ENCODE results near the gene SLC37A1.

SLC37A1 gene

GRCh38 chr21:42580076-42580792, 66.6 kb downstream of the SLC37A1 start:
- no peak for DNase-seq

DNA sequence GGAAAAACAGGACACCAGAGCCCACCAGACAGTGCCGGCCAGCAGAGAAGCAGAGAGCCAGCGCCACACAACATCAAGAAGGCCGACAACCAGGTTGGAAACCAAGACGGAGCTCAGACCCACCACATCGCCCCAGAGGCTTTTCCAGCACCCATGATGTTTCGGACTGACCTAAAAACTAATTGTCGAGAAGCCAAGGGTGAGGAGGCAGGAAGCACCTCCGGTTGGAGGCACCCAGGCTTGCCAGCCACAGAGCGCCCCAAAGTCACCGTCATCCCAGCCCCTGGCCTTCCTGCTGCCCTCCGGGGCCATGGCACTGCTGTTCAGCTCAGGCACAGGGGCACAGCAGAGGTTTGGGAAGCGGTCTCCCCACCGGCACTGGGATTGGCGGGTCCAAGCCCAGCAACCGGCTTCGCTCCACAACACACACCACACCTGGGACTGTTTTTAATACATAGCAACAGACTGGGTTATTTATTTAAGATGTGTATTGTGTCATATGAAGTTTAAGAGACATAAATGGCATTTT, 67.2 kb downstream of the SLC37A1 start:
- DNase-seq: no peak

- DNase-seq: no peak
Measured at GRCh38 chr21:42581336-42581992, 67.8 kb downstream of the SLC37A1 start.

DNA sequence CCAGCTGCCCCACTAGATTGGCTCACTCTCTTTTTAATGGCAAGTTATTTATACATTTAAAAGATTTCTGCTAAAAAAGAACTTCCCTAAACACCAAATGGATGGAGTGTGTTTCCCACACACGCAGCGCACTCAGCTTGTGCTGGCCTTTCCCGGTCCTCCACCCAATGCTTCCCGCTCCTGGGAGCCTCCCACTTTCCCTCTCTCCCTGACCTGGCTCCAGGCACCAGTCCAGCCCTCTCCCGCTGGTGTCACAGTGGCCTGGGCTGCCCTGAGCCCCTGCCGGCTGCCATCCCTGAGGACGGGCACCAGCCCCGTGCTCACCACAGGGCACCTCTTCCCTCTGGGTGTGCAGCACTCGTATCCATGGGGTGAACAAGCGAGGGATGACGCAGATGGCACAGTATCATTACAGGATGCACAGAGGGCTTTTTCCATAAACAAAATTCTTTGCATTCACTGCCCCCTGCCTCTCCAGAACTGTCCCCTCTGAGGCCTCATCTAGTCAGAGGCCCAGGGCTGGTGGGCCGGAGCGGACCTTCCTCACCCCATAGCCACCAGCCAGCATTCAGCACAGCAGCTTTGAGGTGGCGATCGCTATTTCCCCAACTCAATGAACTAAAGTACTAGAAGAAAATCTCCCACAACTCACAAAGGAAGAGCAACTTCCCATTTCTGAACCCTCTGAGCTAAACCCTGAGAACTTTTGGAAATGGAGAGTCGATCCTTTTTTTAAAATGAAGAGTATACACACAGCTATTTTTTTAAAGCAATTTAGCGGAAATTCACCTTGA, 68.5 kb downstream of the SLC37A1 start:
- DNase-seq: no peak

- no peak for DNase-seq
Measured at GRCh38 chr21:42582787-42583476, 69.3 kb downstream of the SLC37A1 start.

DNA sequence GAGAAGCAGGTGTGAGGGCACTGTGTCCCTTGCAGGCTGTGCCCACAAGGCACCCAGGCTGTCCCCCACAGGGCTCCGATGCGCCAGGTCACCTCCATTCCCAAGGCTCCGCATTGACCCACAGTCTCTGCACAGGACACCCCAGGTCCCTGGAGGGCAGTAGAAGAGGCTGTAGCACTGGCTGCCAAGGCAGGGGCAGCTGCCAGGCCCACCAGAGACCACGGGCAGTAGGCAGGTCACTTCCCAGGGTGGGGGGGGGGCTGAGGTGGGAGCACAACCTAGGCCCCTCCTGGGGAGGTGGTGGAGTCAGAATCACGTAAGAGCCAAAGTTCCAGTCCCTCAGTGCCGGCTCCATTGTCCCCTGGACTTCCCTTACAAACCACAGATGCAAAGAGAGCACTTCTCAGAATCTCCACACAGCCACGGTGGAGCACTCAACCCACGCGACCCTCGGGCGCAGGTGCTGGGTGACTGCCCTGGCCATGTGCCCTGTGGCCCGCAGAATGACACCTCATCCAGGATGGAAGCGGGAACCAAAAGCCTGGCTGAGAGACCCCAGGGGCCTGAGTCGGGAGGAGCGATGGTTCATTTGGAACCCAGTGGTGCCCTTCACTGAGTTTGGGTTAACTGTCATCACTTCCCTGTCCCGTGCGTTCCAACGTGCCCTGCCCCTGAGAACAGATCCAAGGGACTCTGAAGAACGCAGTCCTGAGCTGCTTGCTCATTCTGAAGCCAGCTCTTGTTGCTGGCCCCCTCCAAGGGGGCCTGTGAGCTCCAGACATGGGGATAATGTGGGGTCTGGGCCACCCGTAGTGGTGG, 70.0 kb downstream of the SLC37A1 start:
- DNase-seq: no peak

- no peak for DNase-seq
Measured at GRCh38 chr21:42584296-42584641, 70.6 kb downstream of the SLC37A1 start.

- DNase-seq: no peak
Measured at GRCh38 chr21:42585881-42586280, 72.2 kb downstream of the SLC37A1 start.

GRCh38 chr21:42586406-42586805, 72.8 kb downstream of the SLC37A1 start:
- DNase-seq: no peak

DNA sequence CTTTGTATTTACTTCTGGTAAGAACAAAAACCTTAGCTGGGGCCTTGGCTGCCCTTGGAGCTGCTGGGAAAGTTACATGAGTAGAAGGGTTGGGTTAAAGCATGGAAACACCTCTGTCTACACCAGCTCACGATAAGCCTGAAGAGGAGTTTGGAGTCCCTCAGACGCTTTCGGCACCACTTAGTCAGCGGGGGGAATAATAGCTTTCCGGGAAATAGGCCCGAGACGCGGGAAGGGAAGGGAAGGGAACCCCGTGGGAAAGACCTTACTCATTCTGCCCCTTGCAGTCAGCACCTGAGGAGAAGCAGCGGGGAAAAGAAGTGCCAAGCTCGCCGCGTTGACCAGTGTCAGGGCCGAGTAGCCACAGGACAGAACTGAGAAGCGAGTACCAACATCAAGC, 73.4 kb downstream of the SLC37A1 start:
- DNase-seq: no peak

GRCh38 chr21:42590431-42591131, 76.9 kb downstream of the SLC37A1 start:
- DNase-seq: no peak

GRCh38 chr21:42591170-42591869, 77.7 kb downstream of the SLC37A1 start:
- DNase-seq: no peak

DNA sequence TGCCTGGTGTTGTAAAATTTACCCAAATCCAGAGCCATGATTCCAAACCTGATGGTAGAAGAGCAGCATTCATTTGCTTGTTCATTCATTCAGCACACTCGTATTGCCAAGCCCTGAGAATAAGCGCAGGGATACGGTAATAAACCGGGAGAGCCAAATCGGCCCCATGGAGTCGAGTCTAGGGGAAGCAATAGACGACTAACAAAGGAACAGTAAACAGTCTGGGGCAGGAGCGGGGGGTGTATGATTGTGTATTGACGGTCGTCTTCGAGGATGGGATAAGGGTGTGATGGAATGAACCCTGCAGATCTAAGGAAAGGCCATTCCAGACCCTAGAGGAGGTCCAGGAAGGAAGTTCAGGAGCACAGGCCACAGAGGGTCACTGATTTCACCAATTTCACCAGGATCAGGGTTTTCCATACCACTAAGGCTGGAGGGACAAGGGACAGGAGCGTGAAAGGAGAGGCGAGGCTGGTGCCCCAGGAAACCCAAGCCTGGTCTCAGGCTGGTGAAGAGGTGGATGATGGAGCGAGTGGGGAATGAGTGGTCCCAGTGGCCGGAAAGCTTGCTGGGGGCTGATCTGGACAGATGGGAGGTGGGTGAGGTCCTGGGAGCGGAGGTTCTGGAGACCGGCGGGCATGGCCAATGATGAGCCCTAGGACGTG, 78.6 kb downstream of the SLC37A1 start:
- DNase-seq: no peak

GRCh38 chr21:42593007-42593814, 79.6 kb downstream of the SLC37A1 start:
- no peak for DNase-seq

DNA sequence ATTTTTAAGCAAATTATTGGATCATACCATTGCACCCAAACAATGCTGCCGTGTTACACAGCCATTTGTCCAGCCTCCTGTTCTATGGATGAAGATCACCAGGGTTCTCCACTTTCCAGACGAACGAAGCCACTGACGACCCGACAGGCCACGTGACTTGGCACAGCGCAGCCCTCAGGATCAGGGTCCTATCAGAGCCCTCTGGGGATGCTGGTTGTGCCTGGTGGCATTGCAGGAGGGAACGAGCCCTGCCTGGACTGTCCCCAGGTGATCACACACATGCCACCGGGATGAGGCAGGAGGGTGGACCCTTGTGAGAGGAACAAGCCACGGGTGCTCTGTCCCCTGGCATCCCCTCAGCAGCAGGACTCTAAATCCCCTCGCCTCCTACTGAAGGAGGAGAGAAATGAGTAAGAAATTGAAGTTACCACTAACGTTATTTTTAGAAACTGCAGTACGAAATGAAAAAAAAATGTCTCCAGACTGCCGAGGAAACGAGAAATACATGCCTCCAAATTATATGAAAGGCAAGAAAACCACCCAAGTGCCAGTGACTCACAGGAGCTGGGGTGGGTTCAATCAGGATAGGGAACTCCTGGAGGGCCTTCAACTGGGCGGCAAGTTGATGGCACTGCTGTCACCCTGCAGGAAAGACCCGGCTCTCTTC, 81.1 kb downstream of the SLC37A1 start:
- DNase-seq: no peak

- DNase-seq: no peak
Measured at GRCh38 chr21:42595283-42596187, 81.9 kb downstream of the SLC37A1 start.

DNA sequence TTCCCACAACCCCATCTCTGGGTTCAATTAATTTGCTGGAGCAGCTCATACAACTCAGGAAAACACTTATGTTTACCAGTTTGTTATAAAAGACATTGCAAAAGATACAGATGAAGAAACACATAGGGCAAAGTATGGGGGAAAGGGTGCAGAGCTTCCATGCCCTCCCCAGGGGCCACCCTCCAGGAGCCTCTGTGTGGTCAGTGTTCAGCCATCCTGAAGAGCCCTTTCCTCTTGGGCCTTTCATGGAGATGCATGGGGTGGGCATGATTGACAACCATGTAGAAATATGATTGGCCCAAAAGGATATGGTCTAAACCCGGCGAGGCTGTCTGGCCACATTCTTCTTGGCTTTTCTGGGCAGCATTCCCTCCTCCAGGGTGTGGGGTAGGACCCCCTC, 83.0 kb downstream of the SLC37A1 start:
- no peak for DNase-seq

All from DMS79 treated with DMSO at 0.1 percent for 48 hours (cell line).